Non-pigmented ciliary epithelial cell (primary cell): ENCODE data around the gene TNFRSF12A.
"Not testable (repeated sequence)": the region's sequence is repeated elsewhere in the genome, so short reads cannot be mapped to it uniquely, and the experiment has no call there.

Source experiments
- DNase-seq: peaks from one replicate; pipeline ENCODE4 v3.0.0-alpha.2; 2010; ENCODE audit warnings: low read depth

The TNFRSF12A gene

DNA sequence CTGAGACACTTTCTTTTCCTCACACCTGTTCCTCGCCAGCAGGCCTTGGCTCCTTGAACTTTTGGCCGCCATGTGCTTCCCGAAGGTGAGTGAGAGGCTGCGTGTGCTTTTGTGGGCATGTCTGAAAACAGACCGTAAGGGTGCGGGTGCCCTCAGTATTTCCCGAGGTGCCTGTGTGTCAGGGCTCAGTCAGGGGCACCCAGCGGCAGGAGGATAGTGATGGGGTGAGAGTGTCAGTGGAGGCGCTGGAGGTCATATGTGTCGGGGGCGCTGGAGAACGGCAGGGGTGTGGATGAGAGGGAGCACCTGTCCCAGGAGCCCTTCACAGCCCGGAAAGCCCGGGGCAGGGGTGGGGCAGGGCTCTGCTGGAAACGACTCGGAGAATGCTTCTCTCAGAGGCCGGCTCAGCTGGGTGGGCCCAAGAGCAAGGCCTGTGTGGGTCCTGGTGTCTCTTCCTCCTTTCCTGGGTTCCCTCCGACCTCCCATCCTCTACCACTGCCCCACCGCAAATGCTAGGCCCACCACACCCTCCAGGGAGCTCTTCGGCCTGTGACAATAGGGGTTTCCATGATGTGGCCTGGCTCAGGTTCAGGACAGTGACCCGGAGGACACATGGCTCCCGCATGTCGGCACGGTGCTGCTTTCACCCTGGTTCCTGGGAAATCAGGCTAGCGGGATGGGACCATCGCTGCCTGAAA lies 45.7 kb downstream of the TNFRSF12A start:
- no peak for DNase-seq

DNA sequence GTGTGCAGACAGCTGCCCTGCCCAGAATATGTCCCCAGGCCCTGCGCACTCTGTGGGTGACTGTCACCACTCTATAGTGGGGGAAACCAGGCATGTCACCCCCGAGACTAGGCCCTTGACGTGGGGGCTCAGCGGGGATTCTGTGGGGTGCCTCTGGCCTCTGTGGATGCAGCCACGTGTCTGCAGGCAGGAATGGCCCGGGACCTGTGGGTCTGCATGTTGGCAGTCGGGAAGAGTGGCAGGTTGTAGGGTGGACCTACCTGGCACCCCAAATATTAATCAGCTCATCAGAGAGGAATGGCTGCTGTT lies 46.2 kb downstream of the TNFRSF12A start:
- DNase-seq = no peak

DNA sequence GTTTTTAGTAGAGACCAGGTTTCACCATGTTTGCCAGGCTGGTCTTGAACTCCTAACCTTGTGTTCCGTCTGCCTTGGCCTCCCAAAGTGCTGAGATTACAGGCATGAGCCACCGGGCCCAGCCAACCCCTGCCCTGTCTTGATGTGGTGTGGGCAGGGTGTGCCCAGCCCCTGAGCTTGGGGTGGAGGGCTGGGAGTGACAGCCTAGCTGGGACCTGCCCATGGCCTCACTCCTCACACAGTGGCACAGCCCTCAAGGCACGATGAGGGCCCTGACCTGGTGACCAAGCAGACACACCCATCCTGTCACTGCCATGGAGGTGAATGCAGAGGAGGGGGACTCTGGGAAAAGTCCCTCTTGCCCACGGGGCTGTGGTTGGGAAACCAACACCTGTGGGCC lies 48.3 kb downstream of the TNFRSF12A start:
- DNase-seq = no peak

DNA sequence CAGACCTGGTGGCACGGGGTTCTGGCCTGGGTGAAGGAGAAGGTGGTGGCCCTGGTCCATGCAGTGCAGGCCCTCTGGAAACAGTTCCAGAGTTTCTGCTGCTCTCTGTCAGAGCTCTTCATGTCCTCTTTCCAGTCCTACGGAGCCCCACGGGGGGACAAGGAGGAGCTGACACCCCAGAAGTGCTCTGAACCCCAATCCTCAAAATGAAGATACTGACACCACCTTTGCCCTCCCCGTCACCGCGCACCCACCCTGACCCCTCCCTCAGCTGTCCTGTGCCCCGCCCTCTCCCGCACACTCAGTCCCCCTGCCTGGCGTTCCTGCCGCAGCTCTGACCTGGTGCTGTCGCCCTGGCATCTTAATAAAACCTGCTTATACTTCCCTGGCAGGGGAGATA lies 49.0 kb downstream of the TNFRSF12A start:
- not testable (repeated sequence) for DNase-seq

DNA sequence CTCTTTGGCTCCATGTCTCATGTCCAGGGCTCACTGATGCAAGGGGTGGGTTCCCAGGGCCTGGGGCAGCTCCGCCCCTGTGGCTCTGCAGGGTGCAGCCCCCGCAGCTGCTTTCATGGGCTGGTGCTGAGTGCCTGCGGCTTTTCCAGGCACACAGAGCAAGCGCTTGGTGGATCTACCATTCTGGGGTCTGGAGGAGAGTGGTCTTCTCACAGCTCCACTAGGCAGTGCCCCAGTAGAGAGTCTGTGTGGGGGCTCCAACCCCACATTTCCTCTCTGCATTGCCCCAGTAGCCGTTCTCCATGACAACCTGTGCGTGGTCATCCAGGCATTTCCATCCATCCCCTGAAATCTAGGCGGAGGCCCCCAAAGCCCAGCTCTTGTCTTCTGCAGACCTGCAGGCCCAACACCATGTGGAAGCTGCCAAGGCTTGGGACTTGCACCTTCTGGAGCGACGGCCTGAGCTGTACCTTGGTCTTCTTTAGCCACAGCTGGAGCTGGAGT lies 50.5 kb downstream of the TNFRSF12A start:
- DNase-seq = no peak

DNA sequence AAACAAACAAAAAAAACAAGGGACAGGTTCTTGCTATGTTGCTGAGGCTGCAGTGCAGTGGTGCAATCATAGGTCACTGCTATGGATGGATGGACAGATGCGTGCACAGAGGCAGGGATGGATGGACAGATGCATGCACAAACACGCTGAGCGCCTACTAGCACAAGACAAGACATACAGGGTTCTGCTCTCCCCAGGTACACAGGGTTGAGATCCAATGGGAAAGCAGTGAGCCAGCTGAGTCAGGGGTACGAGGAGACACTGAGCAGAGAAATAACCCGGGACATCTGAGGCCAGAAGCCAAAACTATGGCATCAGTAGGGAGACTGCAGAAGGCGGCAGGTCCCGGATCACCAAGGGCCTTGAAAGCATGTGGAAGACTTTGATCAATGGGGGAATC lies 51.5 kb downstream of the TNFRSF12A start:
- no peak for DNase-seq
